ENCODE results near the gene SLC10A3.

DNA sequence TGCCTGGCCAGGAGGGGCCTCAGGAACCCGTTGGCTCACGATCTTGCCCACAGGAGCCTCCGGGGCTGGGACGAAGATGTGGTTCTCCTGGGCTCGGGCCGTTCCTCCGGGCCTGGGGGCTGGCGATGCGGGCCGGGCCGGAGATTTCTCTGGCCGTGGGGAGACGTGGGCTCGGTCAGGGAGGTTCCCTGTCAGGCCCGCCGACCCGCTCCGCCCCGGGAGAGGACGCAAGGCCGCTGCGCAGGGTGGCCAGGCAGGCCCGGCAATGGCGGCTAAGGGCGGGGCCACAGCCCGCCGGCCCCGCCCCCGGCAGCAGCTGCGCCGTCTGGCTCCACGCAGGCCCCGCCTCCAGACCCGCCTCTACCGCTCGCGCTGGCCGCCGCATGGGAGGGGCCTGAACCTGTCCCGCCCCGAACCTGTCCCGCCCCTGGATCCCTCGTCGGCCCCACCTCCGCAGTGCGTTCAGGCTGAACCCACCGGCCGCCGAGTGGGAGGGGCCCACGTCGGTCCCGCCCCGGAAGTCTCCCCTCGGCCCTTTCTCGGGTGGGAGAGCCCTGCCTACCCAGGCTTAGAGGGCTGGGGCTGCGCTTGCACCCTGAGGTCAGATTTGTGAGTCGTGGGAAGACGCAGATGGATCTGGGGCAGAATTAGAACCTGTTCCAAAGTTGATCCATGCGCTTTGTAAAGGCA is 25.7 kb upstream of the SLC10A3 start, which contains the start of gene FAM3A:
- TF ChIP-seq FOXA1 (IDR thresholded peaks at IDR 0.05) (no peak), SP1 (IDR thresholded peaks at IDR 0.05) (no peak), LEF1 (IDR thresholded peaks at IDR 0.05; ENCODE audit: borderline replicate concordance) (no peak), FOXM1 (IDR thresholded peaks at IDR 0.05; ENCODE audit: borderline replicate concordance) (no peak), ELF4 (IDR thresholded peaks at IDR 0.05) (no peak; the same call in 1 of the 2 replicates), CTBP1 (IDR thresholded peaks at IDR 0.05; ENCODE audit: borderline replicate concordance) (no peak), TARDBP (IDR thresholded peaks at IDR 0.05) (no peak), ARNT (IDR thresholded peaks at IDR 0.05) (no peak), ZNF384 (IDR thresholded peaks at IDR 0.05) (no peak), BHLHE40 (IDR thresholded peaks at IDR 0.05; ENCODE audit: borderline replicate concordance) (no peak), NFRKB (IDR thresholded peaks at IDR 0.05) (no peak), HDGF (IDR thresholded peaks at IDR 0.05; ENCODE audit: borderline replicate concordance) (no peak; the same call in 1 of the 2 replicates)
- TF ChIP-seq, protein P1, sequence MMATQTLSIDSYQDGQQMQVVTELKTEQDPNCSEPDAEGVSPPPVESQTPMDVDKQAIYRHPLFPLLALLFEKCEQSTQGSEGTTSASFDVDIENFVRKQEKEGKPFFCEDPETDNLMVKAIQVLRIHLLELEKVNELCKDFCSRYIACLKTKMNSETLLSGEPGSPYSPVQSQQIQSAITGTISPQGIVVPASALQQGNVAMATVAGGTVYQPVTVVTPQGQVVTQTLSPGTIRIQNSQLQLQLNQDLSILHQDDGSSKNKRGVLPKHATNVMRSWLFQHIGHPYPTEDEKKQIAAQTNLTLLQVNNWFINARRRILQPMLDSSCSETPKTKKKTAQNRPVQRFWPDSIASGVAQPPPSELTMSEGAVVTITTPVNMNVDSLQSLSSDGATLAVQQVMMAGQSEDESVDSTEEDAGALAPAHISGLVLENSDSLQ (IDR thresholded peaks at IDR 0.05): no peak

Measured in HEK293T (cell line).